GM12872 (cell line): ENCODE measurements around the gene NSUN7.

Experiments used
- CTCF ChIP-seq: IDR thresholded peaks from 3 replicates; pipeline ENCODE4 v1.5.1; 2011; ENCODE audit warnings: low read depth, mild to moderate bottlenecking, low read length, moderate library complexity; ENCODE audit not compliant: insufficient read depth

Gene NSUN7

GRCh38 chr4:40719008-40719623, 30.6 kb upstream of the NSUN7 start:
- TF ChIP-seq CTCF = peak; percentile 77

- no peak for TF ChIP-seq CTCF
Measured at GRCh38 chr4:40720351-40720750, 29.4 kb upstream of the NSUN7 start.

GRCh38 chr4:40720916-40721315, 28.8 kb upstream of the NSUN7 start:
- TF ChIP-seq CTCF = no peak

- no peak for TF ChIP-seq CTCF
Measured at GRCh38 chr4:40721730-40722171, 28.0 kb upstream of the NSUN7 start.

GRCh38 chr4:40722576-40723161, 27.1 kb upstream of the NSUN7 start:
- TF ChIP-seq CTCF = no peak

- TF ChIP-seq CTCF = no peak
Measured at GRCh38 chr4:40723728-40724127, 26.0 kb upstream of the NSUN7 start.

GRCh38 chr4:40728333-40728732, 21.4 kb upstream of the NSUN7 start:
- no peak for TF ChIP-seq CTCF
